ENCODE measurements around the gene C8G.

The C8G gene

DNA sequence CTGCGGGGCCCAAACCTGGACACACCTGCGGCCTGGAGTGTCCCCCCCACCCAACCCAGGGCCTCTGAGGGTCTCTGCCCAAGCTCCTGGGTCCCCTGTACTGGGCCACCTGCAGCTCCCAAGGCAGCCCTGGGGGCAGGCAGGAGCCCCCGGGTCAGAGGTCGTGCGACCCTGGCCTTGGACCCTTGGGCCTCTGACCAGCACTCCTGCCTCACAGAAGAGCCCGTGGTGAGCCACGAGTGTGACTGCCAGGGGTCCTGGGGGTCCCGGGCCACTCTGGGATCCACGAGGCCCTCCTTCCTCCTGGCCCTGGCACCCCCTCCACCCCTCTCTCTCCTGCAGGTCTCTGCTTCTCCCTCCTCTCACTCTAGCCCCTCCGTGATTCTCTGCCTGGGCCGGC, 27.3 kb downstream of the C8G start:
- DNase-seq: no peak

GRCh38 chr9:136972743-136973142, 27.7 kb downstream of the C8G start:
- no peak for DNase-seq

- DNase-seq: no peak
Observed at GRCh38 chr9:136973618-136974617, 28.9 kb downstream of the C8G start.

DNA sequence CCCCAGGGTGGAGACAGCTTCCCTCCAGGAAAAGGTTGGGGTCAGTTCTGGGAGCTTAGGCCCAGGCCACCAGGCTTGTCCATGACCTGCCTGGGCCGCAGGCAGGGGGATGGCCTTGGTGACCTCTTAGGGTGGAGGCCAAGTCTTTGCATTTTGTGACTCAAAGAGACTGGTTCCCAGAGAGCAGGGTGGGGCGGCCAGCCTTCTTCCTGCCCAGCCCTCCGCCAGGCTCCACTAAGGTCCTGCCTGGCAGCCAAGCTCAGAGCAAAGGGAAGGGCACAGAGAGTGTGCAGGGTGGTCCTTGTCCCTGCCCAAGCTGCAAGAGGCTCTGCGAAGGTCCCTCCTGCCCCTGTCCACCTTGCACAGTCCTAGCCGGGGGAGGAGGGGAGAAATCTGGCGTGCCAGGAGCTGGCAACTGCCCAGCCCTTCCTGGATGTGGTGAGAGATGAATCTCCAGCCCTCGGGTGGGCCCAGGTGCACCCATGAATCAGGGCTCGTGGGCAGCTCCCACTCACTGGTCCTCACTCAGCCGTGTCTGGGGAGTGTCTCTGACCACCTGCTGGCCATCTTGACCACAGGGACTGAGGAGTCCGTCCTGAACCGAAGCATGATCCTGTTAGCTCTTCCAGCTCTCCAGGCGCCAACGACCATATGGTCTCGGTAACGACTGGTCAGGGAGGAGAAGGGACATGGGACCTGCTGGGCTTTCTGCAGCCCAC, 29.9 kb downstream of the C8G start:
- no peak for DNase-seq

DNA sequence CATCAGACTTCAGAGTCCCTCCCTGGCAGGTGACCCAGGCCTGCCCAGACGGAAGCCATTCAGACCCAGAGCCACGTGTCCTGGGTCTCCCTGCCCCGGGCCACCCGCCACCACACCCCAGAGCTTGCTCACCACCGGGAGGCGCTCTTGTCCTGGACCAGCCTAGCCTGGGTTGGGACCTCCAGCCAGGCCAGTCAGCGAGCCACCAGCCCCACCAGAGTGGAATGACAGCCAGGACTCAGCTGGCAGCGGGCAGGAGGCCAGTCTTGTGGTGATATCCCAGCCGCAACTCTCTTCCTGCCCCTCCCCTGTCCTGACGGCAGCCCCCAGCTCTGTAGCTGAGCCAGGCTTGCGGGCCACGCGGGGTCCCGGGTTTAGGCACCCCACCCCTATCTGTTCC, 30.6 kb downstream of the C8G start:
- DNase-seq: no peak

DNA sequence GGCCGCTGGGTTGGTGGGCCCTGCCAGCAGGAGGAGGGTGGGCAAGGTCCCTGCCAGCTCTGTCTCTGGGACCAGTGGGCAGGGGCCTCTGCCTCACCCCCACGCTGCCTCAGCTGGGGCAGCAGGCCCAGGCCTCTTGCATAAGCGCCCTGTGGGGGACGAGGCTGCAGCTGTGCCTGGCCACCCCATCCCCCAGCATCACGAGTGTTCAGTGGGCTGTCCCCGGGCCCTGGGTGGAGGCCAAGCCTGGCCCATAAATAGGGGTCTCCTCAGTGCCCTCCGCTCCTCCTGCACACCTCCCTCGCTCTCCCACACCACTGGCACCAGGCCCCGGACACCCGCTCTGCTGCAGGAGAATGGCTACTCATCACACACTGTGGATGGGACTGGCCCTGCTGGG, 32.2 kb downstream of the C8G start, which contains the start of gene PTGDS:
Gene PTGDS (plus strand): TSS at position 282 of the 400 bp plus-strand sequence. CDS start 75 bp downstream, at position 357.
- DNase-seq: no peak

GRCh38 chr9:136977649-136978072, 32.6 kb downstream of the C8G start:
- no peak for DNase-seq

DNA sequence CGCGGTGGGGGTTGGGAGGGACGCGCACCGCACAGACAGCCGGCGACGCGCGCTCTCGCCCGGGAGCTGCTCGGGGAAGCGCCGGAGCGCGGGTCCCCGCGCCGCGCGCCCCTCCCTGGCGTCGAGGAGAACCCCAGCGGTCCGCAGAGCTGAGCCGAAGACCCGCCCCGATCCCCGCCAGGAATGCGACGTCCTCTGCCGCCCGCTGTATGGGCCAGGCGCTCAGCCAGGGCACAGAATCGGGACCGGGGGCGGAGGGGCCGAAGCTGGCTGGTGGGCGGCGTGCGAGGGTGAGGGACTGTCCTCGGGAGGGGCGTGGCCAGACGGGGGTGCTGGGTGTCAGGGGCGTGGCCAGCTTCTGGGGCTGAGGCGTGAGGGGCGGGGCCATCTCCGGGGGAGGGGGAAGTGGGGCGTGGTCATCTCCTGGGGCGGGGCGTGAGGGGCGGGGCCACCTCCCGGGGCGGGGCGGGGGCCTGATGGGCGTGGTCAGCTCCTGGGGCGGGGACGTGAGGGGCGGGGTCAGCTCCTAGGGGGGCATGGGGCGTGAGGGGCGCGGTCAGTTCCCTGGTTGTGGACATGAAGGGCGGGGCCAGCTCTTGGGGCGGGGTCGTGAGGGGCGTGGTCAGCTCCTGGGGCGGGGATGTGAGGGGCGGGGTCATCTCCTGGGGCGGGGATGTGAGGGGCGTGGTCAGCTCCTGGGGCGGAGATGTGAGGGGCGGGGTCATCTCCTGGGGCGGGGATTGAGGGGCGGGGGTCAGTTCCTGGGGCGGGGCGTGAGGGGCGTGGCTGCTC, 33.2 kb downstream of the C8G start:
- no peak for DNase-seq

- no peak for DNase-seq
Observed at GRCh38 chr9:136978865-136979544, 34.0 kb downstream of the C8G start.

DNA sequence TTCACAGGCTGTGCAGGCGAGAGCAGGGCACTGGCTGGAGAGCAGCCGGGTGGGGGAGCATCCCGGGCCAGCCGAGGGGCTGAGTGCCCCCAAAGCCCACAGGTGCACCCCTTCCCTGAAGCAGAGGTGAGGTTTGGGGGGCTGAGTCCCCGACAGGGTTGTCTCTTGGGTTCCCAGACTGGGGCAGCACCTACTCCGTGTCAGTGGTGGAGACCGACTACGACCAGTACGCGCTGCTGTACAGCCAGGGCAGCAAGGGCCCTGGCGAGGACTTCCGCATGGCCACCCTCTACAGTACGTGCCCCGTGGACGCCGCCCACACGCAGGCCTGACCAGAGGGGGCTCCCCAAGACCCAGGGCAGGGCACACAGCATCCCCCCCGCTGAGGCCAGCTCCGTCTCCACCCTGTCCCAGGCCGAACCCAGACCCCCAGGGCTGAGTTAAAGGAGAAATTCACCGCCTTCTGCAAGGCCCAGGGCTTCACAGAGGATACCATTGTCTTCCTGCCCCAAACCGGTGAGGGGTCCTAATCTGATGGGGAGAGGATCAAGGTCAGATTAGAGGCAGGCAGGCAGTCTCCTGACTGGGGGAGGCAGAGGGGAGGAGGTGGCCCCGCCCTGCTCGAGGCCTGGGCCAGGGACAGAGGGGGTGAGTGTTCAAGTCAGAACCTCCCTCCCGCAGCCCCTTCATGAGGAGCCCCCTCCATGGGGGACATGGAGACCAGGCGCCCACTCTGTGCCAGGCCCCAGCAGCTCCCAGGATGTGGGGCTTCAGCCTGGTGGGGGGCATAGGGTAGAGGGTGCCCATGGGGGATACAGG, 34.9 kb downstream of the C8G start:
- DNase-seq: no peak

DNA sequence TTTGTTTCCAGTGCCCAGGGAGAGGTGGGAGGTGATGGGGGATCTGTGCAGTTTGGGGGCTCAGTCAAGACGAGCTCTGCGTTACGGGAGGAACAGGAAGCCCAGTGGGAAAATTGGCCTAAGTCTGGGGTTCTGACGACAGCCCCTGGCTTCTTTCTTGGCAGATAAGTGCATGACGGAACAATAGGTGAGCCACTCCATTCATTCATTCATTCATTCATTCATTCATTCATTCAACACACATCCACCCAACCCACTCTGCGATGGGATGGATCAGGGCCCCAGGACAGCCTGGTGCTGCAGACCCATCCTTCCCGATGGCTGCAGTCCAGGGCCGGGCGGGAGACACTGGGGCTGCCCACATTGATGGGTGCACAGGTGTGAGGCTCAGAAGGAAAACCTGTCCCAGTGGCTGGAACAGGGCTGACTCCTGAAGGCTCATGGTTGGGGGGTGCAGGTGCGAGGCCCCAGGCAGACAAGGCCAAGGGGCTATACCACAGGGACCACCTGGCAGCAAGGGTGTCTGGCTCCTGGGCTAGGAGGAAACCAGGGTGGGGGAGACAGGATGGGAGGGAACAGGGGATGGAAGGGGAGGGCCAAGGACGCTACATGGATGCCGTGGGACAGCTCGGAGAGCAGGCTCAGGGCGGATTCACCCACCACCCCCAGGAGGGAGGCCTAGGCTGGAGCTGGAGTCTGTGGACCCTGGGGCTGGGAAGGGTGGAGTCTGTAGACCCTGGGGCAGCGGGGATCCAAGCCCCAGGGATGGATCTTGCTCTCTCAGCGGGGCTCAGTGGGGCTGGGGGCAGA, 35.8 kb downstream of the C8G start:
- DNase-seq: no peak

- DNase-seq: no peak
Observed at GRCh38 chr9:136981588-136982231, 36.7 kb downstream of the C8G start.

- DNase-seq: no peak
Observed at GRCh38 chr9:136982232-136983051, 37.4 kb downstream of the C8G start, which contains the start of gene LCNL1. LCNL1 (plus strand) TSS chr9:136982993; CDS start chr9:136983587, 594 bp downstream.

DNA sequence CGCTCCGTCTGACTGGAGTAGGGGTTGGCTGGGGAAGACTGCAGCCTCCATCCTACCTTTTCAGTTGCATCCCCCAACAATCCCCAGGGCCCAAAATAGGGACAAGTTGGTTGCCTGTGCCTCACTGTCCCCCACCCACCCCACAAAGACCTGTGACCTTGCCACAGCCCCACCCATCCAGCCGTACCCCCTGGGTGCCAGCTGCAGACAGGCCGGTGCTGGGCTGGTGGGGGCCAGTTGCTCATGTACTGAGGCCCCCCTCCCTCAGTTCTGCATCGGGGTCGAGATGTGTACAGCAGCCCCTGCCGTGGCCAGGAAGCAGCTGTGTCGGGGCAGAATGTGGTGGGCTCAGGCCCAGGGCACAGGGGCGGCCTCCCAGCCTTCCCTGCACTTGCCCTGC, 38.1 kb downstream of the C8G start:
- DNase-seq: no peak

DNA sequence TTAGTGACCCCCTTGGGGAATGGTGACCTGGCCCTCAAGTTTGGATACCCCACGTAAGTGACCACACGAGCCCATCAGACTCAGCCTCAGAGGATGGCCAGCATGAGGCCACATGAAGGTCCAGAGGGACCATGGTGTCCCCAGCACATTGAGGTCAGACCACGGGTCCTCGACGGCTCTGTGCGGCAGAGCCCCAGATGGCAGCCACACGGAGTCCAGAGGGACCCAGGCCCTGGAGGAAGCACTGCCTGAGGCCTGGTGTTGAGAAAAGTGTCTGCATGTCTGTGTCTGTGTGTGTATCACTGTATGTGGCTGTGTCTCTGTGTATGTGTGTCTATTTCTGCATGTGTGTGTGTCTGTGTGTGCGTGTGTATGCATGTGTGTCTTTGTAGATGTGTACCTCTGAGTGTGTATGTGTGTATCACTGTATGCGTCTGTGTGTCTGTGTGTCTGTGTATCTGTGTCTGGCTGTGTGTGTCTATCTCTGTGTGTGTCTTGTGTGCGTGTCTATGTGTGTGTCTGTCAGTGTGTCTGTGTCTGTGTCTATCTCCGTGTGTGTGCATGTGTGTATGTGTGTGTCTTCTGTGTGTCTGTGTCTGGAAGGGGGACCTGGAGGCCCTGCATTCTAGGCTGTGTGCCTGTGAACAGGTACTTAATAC, 38.7 kb downstream of the C8G start:
- no peak for DNase-seq

- no peak for DNase-seq
Observed at GRCh38 chr9:136984464-136985026, 39.5 kb downstream of the C8G start.

- no peak for DNase-seq
Observed at GRCh38 chr9:136985027-136985602, 40.1 kb downstream of the C8G start.

DNA sequence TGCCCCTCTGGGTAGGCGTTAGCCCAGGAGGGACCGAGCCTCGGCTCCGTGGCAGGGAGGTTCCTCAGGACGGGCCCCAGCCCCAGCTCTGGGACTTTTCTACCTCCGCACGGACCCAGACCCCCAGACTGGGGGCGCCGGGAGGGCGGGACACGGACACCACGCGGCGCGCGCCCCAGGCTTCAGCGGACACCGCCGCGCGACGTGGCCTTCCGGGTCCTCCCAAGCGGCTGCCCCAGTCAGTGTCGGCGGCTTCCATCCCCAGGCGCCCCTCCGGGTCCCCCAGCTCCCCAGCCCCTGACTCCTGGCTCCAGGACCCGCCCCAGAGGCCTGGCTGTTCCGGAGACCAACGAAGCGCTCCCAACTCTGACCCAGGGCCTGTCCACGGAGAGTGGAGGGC, 40.8 kb downstream of the C8G start:
- DNase-seq: no peak

All from AML-193 (cell line).